HepG2 (cell line): Measurements from ENCODE around the gene GMFB. TPM values are rescaled to one million over a fixed set of nuclear protein-coding genes. Genes with fewer than 3 reads are reported as not detected.
A peak's percentile ranks its signal among the peaks of the same experiment; 100 is the strongest.

Source experiments
- CCDC6 ChIP-seq: sonication (generic); formaldehyde crosslinking; IDR thresholded peaks from 2 replicates; pipeline ENCODE4 v1.8.1; 2022; ENCODE audit warnings: mild to moderate bottlenecking, missing genetic modification reagents, moderate library complexity
- CENPT ChIP-seq: sonication (generic); formaldehyde crosslinking; IDR thresholded peaks from 2 replicates; pipeline ENCODE4 v1.8.0; 2022; ENCODE audit warnings: low read depth, mild to moderate bottlenecking, moderate library complexity, missing genetic modification reagents
- GFI1 ChIP-seq: sonication (generic); formaldehyde crosslinking; IDR thresholded peaks from 2 replicates; pipeline ENCODE4 v1.5.0; 2020; ENCODE audit warnings: missing genetic modification reagents, mild to moderate bottlenecking, borderline replicate concordance
- GZF1 ChIP-seq: sonication (generic); formaldehyde crosslinking; IDR thresholded peaks from 2 replicates; pipeline ENCODE4 v1.5.1; 2020; ENCODE audit warnings: mild to moderate bottlenecking, missing genetic modification reagents
- HDAC6 ChIP-seq: fragments of 200-600 bp; sonication (generic); IDR thresholded peaks from 2 replicates; pipeline ENCODE4 v1.7.0; 2017; ENCODE audit warnings: mild to moderate bottlenecking, antibody characterized with exemption, low read length, low read depth
- PHF5A ChIP-seq: IDR thresholded peaks from one replicate; pipeline ENCODE4 v1.6.1; 2018; ENCODE audit warnings: low read depth, missing genetic modification reagents; ENCODE audit not compliant: unreplicated experiment
- SIN3A ChIP-seq: IDR thresholded peaks from 2 replicates; pipeline ENCODE4 v1.6.1; 2011; ENCODE audit warnings: low read depth, mild to moderate bottlenecking, control low read depth, low read length, borderline replicate concordance
- TAF1 ChIP-seq: sonication (generic); formaldehyde crosslinking; IDR thresholded peaks from 2 replicates; pipeline ENCODE4 v1.4.0; 2020; ENCODE audit warnings: missing genetic modification reagents
- TCF7 ChIP-seq: sonication (generic); IDR thresholded peaks from 2 replicates; pipeline ENCODE4 v1.6.1; 2016; ENCODE audit warnings: antibody characterized with exemption, low read depth
- ZBTB7A ChIP-seq: sonication (generic); formaldehyde crosslinking; IDR thresholded peaks from 2 replicates; pipeline ENCODE4 v1.8.0; 2022; ENCODE audit warnings: mild to moderate bottlenecking, missing genetic modification reagents
- ZBTB8A ChIP-seq: sonication (generic); formaldehyde crosslinking; IDR thresholded peaks from 2 replicates; pipeline ENCODE4 v1.4.0; 2020; ENCODE audit warnings: mild to moderate bottlenecking, low read depth, missing genetic modification reagents, borderline replicate concordance
- ZNF317 ChIP-seq: sonication (generic); formaldehyde crosslinking; IDR thresholded peaks from 2 replicates; pipeline ENCODE4 v1.5.0; 2020; ENCODE audit warnings: mild to moderate bottlenecking, missing genetic modification reagents
- ZNF713 ChIP-seq: sonication (generic); formaldehyde crosslinking; IDR thresholded peaks from 2 replicates; pipeline ENCODE4 v1.4.0; 2020; ENCODE audit warnings: mild to moderate bottlenecking, missing genetic modification reagents
- ZNF788 ChIP-seq: sonication (generic); formaldehyde crosslinking; IDR thresholded peaks from 2 replicates; pipeline ENCODE4 v1.5.0; 2020; ENCODE audit warnings: mild to moderate bottlenecking, missing genetic modification reagents, borderline replicate concordance
- ZSCAN25 ChIP-seq: sonication (generic); formaldehyde crosslinking; IDR thresholded peaks from 2 replicates; pipeline ENCODE4 v1.8.0; 2022; ENCODE audit warnings: mild to moderate bottlenecking, missing genetic modification reagents
- polyA plus RNA-seq, 8 experiments: library from polyadenylated mRNA; depleted of rRNA in 3 of 8; stranded (reverse) in 7 of 8; unstranded in 1 of 8; fragments of >200 nt; fragmentation: Illumina TruSeq in 4 of 8; extraction: Trizol in 4 of 8; gene quantifications; 2 replicates each; pipeline versions ENCODE4 v1.2.1 to v1.2.3, GENCODE V29; 2011 to 2016; ENCODE audit warnings: low read depth in 4 of 8, missing spikeins in 1 of 8, mixed read lengths in 1 of 8; ENCODE audit not compliant: insufficient read depth in 1 of 8
- total RNA-seq, 5 experiments: library from RNA; depleted of rRNA; stranded (reverse); fragments of >200 nt; fragmentation: Illumina TruSeq; extraction: Trizol; gene quantifications; 2 replicates each; pipeline ENCODE4 v1.2.3, GENCODE V29; 2016; ENCODE audit warnings: low read depth in 1 of 5
- TF ChIP-seq, protein P1 (sequence below): sonication (generic); formaldehyde crosslinking; IDR thresholded peaks from 2 replicates; pipeline ENCODE4 v1.4.0; 2020; ENCODE audit warnings: missing genetic modification reagents, borderline replicate concordance
- TF ChIP-seq, protein P2 (sequence below): sonication (generic); formaldehyde crosslinking; conservative IDR thresholded peaks from 2 replicates; pipeline ENCODE4 v1.8.1; 2023; ENCODE audit warnings: missing genetic modification reagents
- TF ChIP-seq, protein P3 (sequence below): sonication (generic); formaldehyde crosslinking; conservative IDR thresholded peaks from 2 replicates; pipeline ENCODE4 v1.8.0; 2022; ENCODE audit warnings: missing genetic modification reagents
- TF ChIP-seq, protein P4 (sequence below): IDR thresholded peaks from 2 replicates; pipeline ENCODE4 v1.6.1; 2012; ENCODE audit warnings: low read depth, low read length, improper control_type of control experiment

GMFB gene
- total and polyA plus RNA-seq, 2 of the 13 experiments (the other 11 are each of a cell fraction or from before 2014, with no cell fraction given) = 17.3 to 68.2 TPM

DNA sequence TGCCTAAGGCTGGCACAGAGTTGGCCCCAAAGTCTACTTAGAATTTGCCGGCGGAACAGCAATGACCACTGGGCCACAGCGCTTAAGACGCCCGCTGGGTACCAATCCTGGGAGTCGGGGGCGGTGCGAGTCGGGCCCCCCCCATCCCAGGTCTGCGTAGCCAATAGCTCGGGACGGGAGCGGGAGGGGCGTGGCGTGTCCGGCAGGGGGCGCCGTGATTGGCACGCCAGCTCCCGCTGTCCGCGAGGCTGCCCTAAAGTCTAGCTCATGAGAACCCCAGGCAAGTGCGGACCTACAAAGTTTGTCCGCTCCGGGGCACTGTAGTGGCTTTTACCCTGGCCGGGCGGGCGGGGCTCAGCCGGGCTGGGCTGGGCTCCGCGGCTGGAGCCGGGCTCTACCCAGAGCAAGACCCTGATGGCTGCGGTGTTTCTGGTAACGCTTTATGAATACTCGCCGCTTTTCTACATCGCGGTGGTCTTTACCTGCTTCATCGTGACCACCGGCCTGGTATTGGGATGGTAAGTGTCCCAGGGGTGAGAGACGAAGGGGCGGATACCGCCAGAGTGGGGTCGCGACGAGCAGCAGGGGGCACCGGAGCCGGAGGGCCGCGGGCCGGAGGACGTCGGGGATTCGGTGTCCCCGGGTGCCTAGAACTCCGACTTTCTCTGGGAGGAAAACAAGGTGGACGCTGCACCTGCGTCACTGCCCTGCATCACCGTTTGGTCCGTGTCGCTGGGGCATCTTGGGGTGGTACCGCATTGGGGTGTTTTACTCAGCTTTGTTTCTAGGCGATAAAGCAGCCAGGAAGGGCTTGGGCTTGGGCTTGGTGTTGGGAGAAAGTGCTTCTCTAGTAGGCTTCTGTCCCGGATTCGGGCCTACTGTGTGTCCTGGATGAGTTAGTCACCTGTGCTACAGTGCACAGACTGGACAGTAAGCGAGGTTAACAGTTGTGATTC is 21.0 kb upstream of the GMFB start, which contains the start of gene CGRRF1 (continued):
- TF ChIP-seq, protein P1, sequence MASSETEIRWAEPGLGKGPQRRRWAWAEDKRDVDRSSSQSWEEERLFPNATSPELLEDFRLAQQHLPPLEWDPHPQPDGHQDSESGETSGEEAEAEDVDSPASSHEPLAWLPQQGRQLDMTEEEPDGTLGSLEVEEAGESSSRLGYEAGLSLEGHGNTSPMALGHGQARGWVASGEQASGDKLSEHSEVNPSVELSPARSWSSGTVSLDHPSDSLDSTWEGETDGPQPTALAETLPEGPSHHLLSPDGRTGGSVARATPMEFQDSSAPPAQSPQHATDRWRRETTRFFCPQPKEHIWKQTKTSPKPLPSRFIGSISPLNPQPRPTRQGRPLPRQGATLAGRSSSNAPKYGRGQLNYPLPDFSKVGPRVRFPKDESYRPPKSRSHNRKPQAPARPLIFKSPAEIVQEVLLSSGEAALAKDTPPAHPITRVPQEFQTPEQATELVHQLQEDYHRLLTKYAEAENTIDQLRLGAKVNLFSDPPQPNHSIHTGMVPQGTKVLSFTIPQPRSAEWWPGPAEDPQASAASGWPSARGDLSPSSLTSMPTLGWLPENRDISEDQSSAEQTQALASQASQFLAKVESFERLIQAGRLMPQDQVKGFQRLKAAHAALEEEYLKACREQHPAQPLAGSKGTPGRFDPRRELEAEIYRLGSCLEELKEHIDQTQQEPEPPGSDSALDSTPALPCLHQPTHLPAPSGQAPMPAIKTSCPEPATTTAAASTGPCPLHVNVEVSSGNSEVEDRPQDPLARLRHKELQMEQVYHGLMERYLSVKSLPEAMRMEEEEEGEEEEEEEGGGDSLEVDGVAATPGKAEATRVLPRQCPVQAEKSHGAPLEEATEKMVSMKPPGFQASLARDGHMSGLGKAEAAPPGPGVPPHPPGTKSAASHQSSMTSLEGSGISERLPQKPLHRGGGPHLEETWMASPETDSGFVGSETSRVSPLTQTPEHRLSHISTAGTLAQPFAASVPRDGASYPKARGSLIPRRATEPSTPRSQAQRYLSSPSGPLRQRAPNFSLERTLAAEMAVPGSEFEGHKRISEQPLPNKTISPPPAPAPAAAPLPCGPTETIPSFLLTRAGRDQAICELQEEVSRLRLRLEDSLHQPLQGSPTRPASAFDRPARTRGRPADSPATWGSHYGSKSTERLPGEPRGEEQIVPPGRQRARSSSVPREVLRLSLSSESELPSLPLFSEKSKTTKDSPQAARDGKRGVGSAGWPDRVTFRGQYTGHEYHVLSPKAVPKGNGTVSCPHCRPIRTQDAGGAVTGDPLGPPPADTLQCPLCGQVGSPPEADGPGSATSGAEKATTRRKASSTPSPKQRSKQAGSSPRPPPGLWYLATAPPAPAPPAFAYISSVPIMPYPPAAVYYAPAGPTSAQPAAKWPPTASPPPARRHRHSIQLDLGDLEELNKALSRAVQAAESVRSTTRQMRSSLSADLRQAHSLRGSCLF (CRISPR knock-in tag) = no peak
- TF ChIP-seq ZNF788 (peak; percentile 90; the same call in 1 of the 2 replicates), ZNF713 (CRISPR knock-in tag) (peak; percentile 55; the same call in 1 of the 2 replicates), GZF1 (CRISPR knock-in tag) (no peak), ZBTB8A (no peak), CENPT (CRISPR knock-in tag) (no peak), TCF7 (no peak), ZNF317 (CRISPR knock-in tag) (peak; percentile 43; the same call in 1 of the 2 replicates), CCDC6 (CRISPR knock-in tag) (no peak), SIN3A (peak; percentile 67; the same call in 1 of the 2 replicates), TAF1 (peak; percentile 69; the same call in 1 of the 2 replicates), ZBTB7A (CRISPR knock-in tag) (peak; percentile 67; the same call in 1 of the 2 replicates), HDAC6 (no peak), ZSCAN25 (CRISPR knock-in tag) (no peak), PHF5A (CRISPR knock-in tag) (no peak), GFI1 (peak; percentile 62)
- TF ChIP-seq, protein P2, sequence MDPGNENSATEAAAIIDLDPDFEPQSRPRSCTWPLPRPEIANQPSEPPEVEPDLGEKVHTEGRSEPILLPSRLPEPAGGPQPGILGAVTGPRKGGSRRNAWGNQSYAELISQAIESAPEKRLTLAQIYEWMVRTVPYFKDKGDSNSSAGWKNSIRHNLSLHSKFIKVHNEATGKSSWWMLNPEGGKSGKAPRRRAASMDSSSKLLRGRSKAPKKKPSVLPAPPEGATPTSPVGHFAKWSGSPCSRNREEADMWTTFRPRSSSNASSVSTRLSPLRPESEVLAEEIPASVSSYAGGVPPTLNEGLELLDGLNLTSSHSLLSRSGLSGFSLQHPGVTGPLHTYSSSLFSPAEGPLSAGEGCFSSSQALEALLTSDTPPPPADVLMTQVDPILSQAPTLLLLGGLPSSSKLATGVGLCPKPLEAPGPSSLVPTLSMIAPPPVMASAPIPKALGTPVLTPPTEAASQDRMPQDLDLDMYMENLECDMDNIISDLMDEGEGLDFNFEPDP (CRISPR knock-in tag) = no peak
- TF ChIP-seq, protein P3, sequence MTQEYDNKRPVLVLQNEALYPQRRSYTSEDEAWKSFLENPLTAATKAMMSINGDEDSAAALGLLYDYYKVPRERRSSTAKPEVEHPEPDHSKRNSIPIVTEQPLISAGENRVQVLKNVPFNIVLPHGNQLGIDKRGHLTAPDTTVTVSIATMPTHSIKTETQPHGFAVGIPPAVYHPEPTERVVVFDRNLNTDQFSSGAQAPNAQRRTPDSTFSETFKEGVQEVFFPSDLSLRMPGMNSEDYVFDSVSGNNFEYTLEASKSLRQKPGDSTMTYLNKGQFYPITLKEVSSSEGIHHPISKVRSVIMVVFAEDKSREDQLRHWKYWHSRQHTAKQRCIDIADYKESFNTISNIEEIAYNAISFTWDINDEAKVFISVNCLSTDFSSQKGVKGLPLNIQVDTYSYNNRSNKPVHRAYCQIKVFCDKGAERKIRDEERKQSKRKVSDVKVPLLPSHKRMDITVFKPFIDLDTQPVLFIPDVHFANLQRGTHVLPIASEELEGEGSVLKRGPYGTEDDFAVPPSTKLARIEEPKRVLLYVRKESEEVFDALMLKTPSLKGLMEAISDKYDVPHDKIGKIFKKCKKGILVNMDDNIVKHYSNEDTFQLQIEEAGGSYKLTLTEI (CRISPR knock-in tag) = no peak
- TF ChIP-seq, protein P4, sequence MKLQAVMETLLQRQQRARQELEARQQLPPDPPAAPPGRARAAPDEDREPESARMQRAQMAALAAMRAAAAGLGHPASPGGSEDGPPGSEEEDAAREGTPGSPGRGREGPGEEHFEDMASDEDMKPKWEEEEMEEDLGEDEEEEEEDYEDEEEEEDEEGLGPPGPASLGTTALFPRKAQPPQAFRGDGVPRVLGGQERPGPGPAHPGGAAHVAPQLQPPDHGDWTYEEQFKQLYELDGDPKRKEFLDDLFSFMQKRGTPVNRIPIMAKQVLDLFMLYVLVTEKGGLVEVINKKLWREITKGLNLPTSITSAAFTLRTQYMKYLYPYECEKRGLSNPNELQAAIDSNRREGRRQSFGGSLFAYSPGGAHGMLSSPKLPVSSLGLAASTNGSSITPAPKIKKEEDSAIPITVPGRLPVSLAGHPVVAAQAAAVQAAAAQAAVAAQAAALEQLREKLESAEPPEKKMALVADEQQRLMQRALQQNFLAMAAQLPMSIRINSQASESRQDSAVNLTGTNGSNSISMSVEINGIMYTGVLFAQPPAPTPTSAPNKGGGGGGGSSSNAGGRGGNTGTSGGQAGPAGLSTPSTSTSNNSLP = no peak
